ENCODE measurements around the gene LRRC49. TPM values are rescaled to one million over a fixed set of nuclear protein-coding genes. Genes with fewer than 3 reads are reported as not detected.
A peak's percentile ranks its signal among the peaks of the same experiment; 100 is the strongest.
"Not testable (repeated sequence)": the region's sequence is repeated elsewhere in the genome, so short reads cannot be mapped to it uniquely, and the experiment has no call there.

Gene LRRC49
- total and polyA plus RNA-seq, 4 donors: 32.5 to 92.5 (median 55.9) TPM

- 50% methylated on average over 1 of the region's 1 CpG for WGBS (ENCODE audit: insufficient coverage)
- no peak overlapping the region for H3K4me3 ChIP-seq (ENCODE audit: low read depth, low read length)
- H3K27me3 ChIP-seq (ENCODE audit: control insufficient read depth, insufficient read depth, low read length): no peaks in the 10 kb centered on the region
- DNase-seq (ENCODE audit: low read depth in 4 of 6, low spot score in 6 of 6): no peak
- H3K9me3 ChIP-seq (ENCODE audit: control insufficient read depth, insufficient read depth, low read length): no peaks in the 10 kb centered on the region
- no peaks in the 10 kb centered on the region for H3K4me1 ChIP-seq (ENCODE audit: control insufficient read depth, insufficient read depth, low read length)
- peaks cover 2% of the 10 kb centered on the region for H3K36me3 ChIP-seq (ENCODE audit: control insufficient read depth, insufficient read depth, low read length)
- no peak overlapping the region for H3K27ac ChIP-seq (ENCODE audit: low read depth, low read length)
Measured at GRCh38 chr15:71043373-71043772, 150.7 kb downstream of the LRRC49 start.

DNA sequence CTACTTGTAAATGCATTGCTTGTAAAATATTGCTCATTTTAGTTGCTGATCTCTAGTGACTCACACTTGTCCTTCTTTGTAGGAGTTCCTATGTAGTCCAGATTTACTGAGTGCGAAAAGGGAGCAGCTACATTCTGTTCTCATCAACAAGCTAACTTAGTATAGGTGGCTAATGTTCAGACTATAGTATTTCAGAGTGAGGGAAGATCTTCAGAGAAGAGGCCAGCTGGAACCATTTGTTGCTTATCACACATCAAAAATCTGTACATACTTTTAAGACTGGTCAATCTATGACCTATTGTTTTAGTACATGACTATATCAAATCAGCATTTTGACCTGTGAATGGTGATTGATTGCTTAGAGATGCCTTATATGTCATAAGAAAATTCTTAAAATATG lies 151.4 kb downstream of the LRRC49 start:
- no peak for DNase-seq (ENCODE audit: low read depth in 4 of 6, low spot score in 6 of 6)
- Histone ChIP-seq H3K4me1 (ENCODE audit: control insufficient read depth, insufficient read depth, low read length) (no peaks in the 10 kb centered on the region), H3K27ac (ENCODE audit: low read depth, low read length) (no peak overlapping the region), H3K27me3 (ENCODE audit: control insufficient read depth, insufficient read depth, low read length) (no peaks in the 10 kb centered on the region), H3K4me3 (ENCODE audit: low read depth, low read length) (no peak overlapping the region), H3K9me3 (ENCODE audit: control insufficient read depth, insufficient read depth, low read length) (no peaks in the 10 kb centered on the region), H3K36me3 (ENCODE audit: control insufficient read depth, insufficient read depth, low read length) (peaks cover 2% of the 10 kb centered on the region)
- WGBS (ENCODE audit: insufficient coverage): no CpG with 5 or more reads among the region's 1 CpG

DNA sequence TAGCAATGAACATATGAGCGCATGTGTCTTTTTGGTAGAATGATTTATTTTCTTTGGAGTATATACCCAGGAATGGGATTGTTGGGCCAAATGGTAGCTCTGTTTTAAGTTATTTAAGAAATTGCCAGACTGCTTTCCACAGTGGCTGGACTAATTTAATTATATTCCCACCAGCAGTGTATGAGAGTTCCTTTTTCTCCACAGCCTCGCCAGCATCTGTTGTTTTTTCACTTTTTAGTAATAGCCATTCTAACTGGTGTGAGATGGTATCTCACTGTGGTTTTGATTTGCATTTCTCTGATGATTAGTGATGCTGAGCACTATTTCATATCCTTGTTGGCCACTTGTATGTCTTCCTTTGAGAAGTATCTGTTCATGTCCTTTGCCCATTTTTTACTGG lies 153.5 kb downstream of the LRRC49 start:
- not testable (repeated sequence) for H3K9me3 ChIP-seq (ENCODE audit: control insufficient read depth, insufficient read depth, low read length); H3K4me1 ChIP-seq (ENCODE audit: control insufficient read depth, insufficient read depth, low read length); H3K27ac ChIP-seq (ENCODE audit: low read depth, low read length); DNase-seq (ENCODE audit: low read depth in 4 of 6, low spot score in 6 of 6); H3K36me3 ChIP-seq (ENCODE audit: control insufficient read depth, insufficient read depth, low read length); H3K4me3 ChIP-seq (ENCODE audit: low read depth, low read length); H3K27me3 ChIP-seq (ENCODE audit: control insufficient read depth, insufficient read depth, low read length)
- no CpG with 5 or more reads among the region's 2 CpGs for WGBS (ENCODE audit: insufficient coverage)

- Histone ChIP-seq H3K9me3 (ENCODE audit: control insufficient read depth, insufficient read depth, low read length) (no peaks in the 10 kb centered on the region), H3K36me3 (ENCODE audit: control insufficient read depth, insufficient read depth, low read length) (peaks cover 5% of the 10 kb centered on the region), H3K27ac (ENCODE audit: low read depth, low read length) (no peak overlapping the region), H3K4me1 (ENCODE audit: control insufficient read depth, insufficient read depth, low read length) (no peaks in the 10 kb centered on the region), H3K4me3 (ENCODE audit: low read depth, low read length) (no peak overlapping the region), H3K27me3 (ENCODE audit: control insufficient read depth, insufficient read depth, low read length) (no peaks in the 10 kb centered on the region)
- WGBS (ENCODE audit: insufficient coverage): no CpG with 5 or more reads among the region's 2 CpGs
- DNase-seq (ENCODE audit: low read depth in 4 of 6, low spot score in 6 of 6): no peak
Measured at GRCh38 chr15:71048913-71049675, 156.5 kb downstream of the LRRC49 start.

GRCh38 chr15:71049706-71050422 lies 157.2 kb downstream of the LRRC49 start:
- no peak overlapping the region for H3K27ac ChIP-seq (ENCODE audit: low read depth, low read length)
- H3K9me3 ChIP-seq (ENCODE audit: control insufficient read depth, insufficient read depth, low read length): no peaks in the 10 kb centered on the region
- no peak overlapping the region for H3K4me3 ChIP-seq (ENCODE audit: low read depth, low read length)
- WGBS (ENCODE audit: insufficient coverage): 100% methylated on average over 2 of the region's 3 CpGs
- H3K36me3 ChIP-seq (ENCODE audit: control insufficient read depth, insufficient read depth, low read length): peaks cover 4% of the 10 kb centered on the region
- no peak for DNase-seq (ENCODE audit: low read depth in 4 of 6, low spot score in 6 of 6)
- H3K4me1 ChIP-seq (ENCODE audit: control insufficient read depth, insufficient read depth, low read length): no peaks in the 10 kb centered on the region
- H3K27me3 ChIP-seq (ENCODE audit: control insufficient read depth, insufficient read depth, low read length): no peaks in the 10 kb centered on the region

DNA sequence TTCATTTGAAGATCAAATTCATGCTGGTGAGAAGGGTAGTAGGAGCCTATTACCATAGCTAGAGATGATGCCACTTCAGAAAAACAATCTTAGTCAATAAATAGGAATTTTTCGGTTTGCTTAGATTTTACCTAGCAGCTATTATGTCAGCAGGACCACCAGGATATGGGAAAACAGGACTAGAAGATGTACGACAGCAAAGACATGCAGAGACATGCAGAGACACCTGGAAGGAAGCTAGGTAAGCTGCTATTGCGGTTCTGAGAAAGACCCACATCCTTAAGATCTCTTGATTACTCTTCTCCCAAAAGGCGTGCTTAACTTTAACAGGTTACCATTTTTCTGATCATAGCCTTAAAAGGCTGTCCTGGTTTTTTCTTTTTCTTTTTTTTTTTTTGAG lies 157.8 kb downstream of the LRRC49 start:
- H3K4me3 ChIP-seq (ENCODE audit: low read depth, low read length): no peak overlapping the region
- no peaks in the 10 kb centered on the region for H3K9me3 ChIP-seq (ENCODE audit: control insufficient read depth, insufficient read depth, low read length)
- no peak overlapping the region for H3K27ac ChIP-seq (ENCODE audit: low read depth, low read length)
- no peaks in the 10 kb centered on the region for H3K4me1 ChIP-seq (ENCODE audit: control insufficient read depth, insufficient read depth, low read length)
- peaks cover 3% of the 10 kb centered on the region for H3K36me3 ChIP-seq (ENCODE audit: control insufficient read depth, insufficient read depth, low read length)
- no peak for DNase-seq (ENCODE audit: low read depth in 4 of 6, low spot score in 6 of 6)
- H3K27me3 ChIP-seq (ENCODE audit: control insufficient read depth, insufficient read depth, low read length): no peaks in the 10 kb centered on the region
- 79% methylated on average over 4 of the region's 4 CpGs for WGBS (ENCODE audit: insufficient coverage)

DNA sequence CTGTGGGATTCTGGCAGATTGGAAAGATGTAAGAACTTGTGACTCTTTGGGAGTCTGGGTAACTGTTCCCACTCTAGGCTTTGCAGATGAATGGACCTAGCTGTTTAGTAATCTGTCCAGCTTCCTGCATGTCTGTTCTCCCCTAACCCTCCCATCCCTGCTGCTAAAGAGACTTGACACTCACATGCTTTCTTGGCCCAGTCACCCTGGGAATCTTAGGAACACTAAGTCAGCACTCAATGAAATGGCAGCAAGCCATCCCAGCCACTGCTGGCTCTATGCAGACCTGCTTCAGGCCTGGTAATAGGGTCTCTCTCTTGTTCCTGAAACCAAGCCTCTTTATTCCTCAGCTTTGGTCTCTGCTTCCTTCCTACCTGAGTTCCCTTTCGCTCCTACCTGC lies 158.9 kb downstream of the LRRC49 start:
- H3K9me3 ChIP-seq (ENCODE audit: control insufficient read depth, insufficient read depth, low read length): no peaks in the 10 kb centered on the region
- WGBS (ENCODE audit: insufficient coverage): 86% methylated on average over 1 of the region's 1 CpG
- DNase-seq (ENCODE audit: low read depth in 4 of 6, low spot score in 6 of 6): peak in 5 of 6 donors; percentile 9 to 77 (median 26)
- H3K4me1 ChIP-seq (ENCODE audit: control insufficient read depth, insufficient read depth, low read length): no peaks in the 10 kb centered on the region
- no peak overlapping the region for H3K4me3 ChIP-seq (ENCODE audit: low read depth, low read length)
- H3K36me3 ChIP-seq (ENCODE audit: control insufficient read depth, insufficient read depth, low read length): peaks cover 3% of the 10 kb centered on the region
- H3K27me3 ChIP-seq (ENCODE audit: control insufficient read depth, insufficient read depth, low read length): no peaks in the 10 kb centered on the region
- H3K27ac ChIP-seq (ENCODE audit: low read depth, low read length): peak overlapping the region; percentile 67

- no peaks in the 10 kb centered on the region for H3K9me3 ChIP-seq (ENCODE audit: control insufficient read depth, insufficient read depth, low read length)
- no peak for DNase-seq (ENCODE audit: low read depth in 4 of 6, low spot score in 6 of 6)
- no peaks in the 10 kb centered on the region for H3K27me3 ChIP-seq (ENCODE audit: control insufficient read depth, insufficient read depth, low read length)
- no peak overlapping the region for H3K27ac ChIP-seq (ENCODE audit: low read depth, low read length)
- peaks cover 3% of the 10 kb centered on the region for H3K36me3 ChIP-seq (ENCODE audit: control insufficient read depth, insufficient read depth, low read length)
- 100% methylated on average over 1 of the region's 2 CpGs for WGBS (ENCODE audit: insufficient coverage)
- no peak overlapping the region for H3K4me3 ChIP-seq (ENCODE audit: low read depth, low read length)
- H3K4me1 ChIP-seq (ENCODE audit: control insufficient read depth, insufficient read depth, low read length): no peaks in the 10 kb centered on the region
Measured at GRCh38 chr15:71052356-71052755, 159.7 kb downstream of the LRRC49 start.

DNA sequence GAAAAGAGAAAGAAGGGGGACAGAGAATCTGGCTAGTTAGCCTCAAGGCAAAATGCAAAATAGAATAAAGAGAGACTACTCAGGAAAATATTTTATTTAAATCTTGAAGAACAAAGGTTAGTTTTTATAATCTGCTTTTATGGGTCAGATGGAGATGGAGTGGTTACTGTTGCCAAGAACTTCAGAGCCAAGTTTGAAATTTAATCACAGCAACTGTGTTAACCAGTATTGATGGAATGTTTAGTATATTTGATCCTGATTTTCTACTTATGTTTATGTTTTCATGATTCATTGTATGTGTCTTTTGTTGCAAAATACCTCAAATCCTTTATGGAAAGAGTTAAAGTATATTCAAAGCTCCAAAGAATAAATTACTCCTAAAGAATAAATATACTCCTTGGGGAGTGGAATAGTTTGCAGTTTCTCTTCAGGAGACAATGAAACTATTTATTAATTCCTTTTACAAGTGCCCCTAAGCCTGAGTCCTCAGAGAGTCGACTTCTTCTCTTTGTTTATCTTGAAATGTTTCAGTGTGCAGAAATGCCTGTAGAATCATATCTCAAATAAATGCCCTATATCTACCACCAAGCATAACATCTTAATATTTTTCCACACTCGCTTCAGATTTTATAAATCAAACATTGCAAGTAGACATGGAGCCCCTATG lies 161.8 kb downstream of the LRRC49 start:
- Histone ChIP-seq H3K9me3 (ENCODE audit: control insufficient read depth, insufficient read depth, low read length) (peaks cover 3% of the 10 kb centered on the region), H3K27ac (ENCODE audit: low read depth, low read length) (no peak overlapping the region), H3K4me1 (ENCODE audit: control insufficient read depth, insufficient read depth, low read length) (no peaks in the 10 kb centered on the region), H3K36me3 (ENCODE audit: control insufficient read depth, insufficient read depth, low read length) (peaks cover 3% of the 10 kb centered on the region), H3K27me3 (ENCODE audit: control insufficient read depth, insufficient read depth, low read length) (no peaks in the 10 kb centered on the region), H3K4me3 (ENCODE audit: low read depth, low read length) (no peak overlapping the region)
- 100% methylated on average over 1 of the region's 2 CpGs for WGBS (ENCODE audit: insufficient coverage)
- DNase-seq (ENCODE audit: low read depth in 4 of 6, low spot score in 6 of 6): no peak
